IMR-90 (cell line): ENCODE results near the gene GRIK1. TPM values are rescaled to one million over a fixed set of nuclear protein-coding genes. Genes with fewer than 3 reads are reported as not detected.

ENCODE experiments used
- ATAC-seq: fragments of 200-7000 bp; cut with Tn5 transposase; 2 replicates; pipeline ENCODE4 v1.9.1; 2020; ENCODE audit warnings: low read depth, mild to moderate bottlenecking, moderate library complexity
- BruUV-seq: library from RNA; stranded (reverse); fragments of 400-500 nt; replicated peaks from 2 replicates; lab custom pipeline; 2021; lab: Mats Ljungman, UMichigan
- CTCF ChIA-PET: fragments of 300-600 bp; formaldehyde crosslinking; extraction: SDS; loops from one replicate; lab custom pipeline; 2021; ENCODE audit warnings: antibody characterized with exemption; lab: Yijun Ruan, JAX
- POLR2A ChIA-PET: fragments of 300-600 bp; sonication (Branson Sonifier 250); formaldehyde crosslinking; loops from one replicate; lab custom pipeline; 2022; ENCODE audit warnings: antibody characterized with exemption; ENCODE audit not compliant: unreplicated experiment; lab: Charles Lee
- DNase-seq: peaks from one replicate; pipeline ENCODE4 v3.0.0; 2013
- H2AFZ ChIP-seq: replicated peaks from 2 replicates; pipeline ENCODE3; 2013; ENCODE audit warnings: low read length, mild to moderate bottlenecking; ENCODE audit not compliant: poor library complexity
- H2AK5ac ChIP-seq: 2 replicates; pipeline ENCODE4 v1.6.1; 2013; ENCODE audit warnings: low read depth, low read length, inconsistent platforms
- H2AK9ac ChIP-seq: replicated peaks from 2 replicates; pipeline ENCODE3; 2013; ENCODE audit warnings: mild to moderate bottlenecking, low read depth, low read length, moderate library complexity; ENCODE audit not compliant: poor library complexity
- H2BK120ac ChIP-seq: 2 replicates; pipeline ENCODE4 v1.6.1; 2013; ENCODE audit warnings: low read depth, low read length, inconsistent platforms
- H2BK15ac ChIP-seq: 3 replicates; pipeline ENCODE4 v1.6.1; 2013; ENCODE audit warnings: low read depth, low read length, inconsistent platforms
- H2BK20ac ChIP-seq: 2 replicates; pipeline ENCODE4 v1.6.1; 2013; ENCODE audit warnings: low read depth, mild to moderate bottlenecking, inconsistent platforms, low read length, moderate library complexity
- H2BK5ac ChIP-seq: 2 replicates; pipeline ENCODE4 v1.6.1; 2013; ENCODE audit warnings: mild to moderate bottlenecking, low read depth, low read length, inconsistent platforms; ENCODE audit not compliant: poor library complexity, severe bottlenecking
- H3K14ac ChIP-seq: replicated peaks from 2 replicates; pipeline ENCODE4 v1.6.1; 2013; ENCODE audit warnings: low read depth, low read length, inconsistent platforms
- H3K18ac ChIP-seq: 2 replicates; pipeline ENCODE4 v1.6.1; 2013; ENCODE audit warnings: low read depth, low read length, control low read depth
- H3K23ac ChIP-seq: 2 replicates; pipeline ENCODE4 v1.6.1; 2013; ENCODE audit warnings: low read depth, low read length, inconsistent platforms
- H3K27ac ChIP-seq: 2 replicates; pipeline ENCODE4 v1.5.1; 2013; ENCODE audit warnings: mild to moderate bottlenecking, control low read depth, low read length; ENCODE audit not compliant: insufficient read depth
- H3K27me3 ChIP-seq: 2 replicates; pipeline ENCODE4 v1.6.1; 2013; ENCODE audit warnings: low read length; ENCODE audit not compliant: control insufficient read depth, insufficient read depth
- H3K36me3 ChIP-seq: 2 replicates; pipeline ENCODE4 v1.6.1; 2013; ENCODE audit warnings: low read length, mixed read lengths; ENCODE audit not compliant: control insufficient read depth, insufficient read depth
- H3K4ac ChIP-seq: 2 replicates; pipeline ENCODE4 v1.6.1; 2013; ENCODE audit warnings: low read depth, low read length, inconsistent platforms
- H3K4me1 ChIP-seq: 2 replicates; pipeline ENCODE4 v1.6.1; 2013; ENCODE audit warnings: low read length, mixed read lengths; ENCODE audit not compliant: control insufficient read depth, insufficient read depth
- H3K4me2 ChIP-seq: 2 replicates; pipeline ENCODE4 v1.6.1; 2013; ENCODE audit warnings: low read depth, mild to moderate bottlenecking, control low read depth, low read length, moderate library complexity
- H3K4me3 ChIP-seq: 2 replicates; pipeline ENCODE4 v1.5.1; 2013; ENCODE audit warnings: low read depth, mild to moderate bottlenecking, control low read depth, low read length, moderate library complexity; ENCODE audit not compliant: insufficient read depth
- H3K56ac ChIP-seq: 2 replicates; pipeline ENCODE4 v1.6.1; 2013; ENCODE audit warnings: low read length, inconsistent platforms; ENCODE audit not compliant: insufficient read depth; ENCODE audit errors: extremely low read depth
- H3K79me1 ChIP-seq, 2 experiments: 2 replicates each; pipeline ENCODE4 v1.6.1; 2013; ENCODE audit warnings: low read length in 2 of 2, inconsistent platforms in 1 of 2, low read depth in 1 of 2
- H3K9ac ChIP-seq: 2 replicates; pipeline ENCODE4 v1.6.1; 2013; ENCODE audit warnings: low read depth, low read length, control low read depth
- H3K9me1 ChIP-seq: 2 replicates; pipeline ENCODE4 v1.6.1; 2013; ENCODE audit warnings: low read length, inconsistent platforms; ENCODE audit not compliant: insufficient read depth
- H3K9me3 ChIP-seq: 2 replicates; pipeline ENCODE4 v1.6.1; 2013; ENCODE audit warnings: low read length; ENCODE audit not compliant: control insufficient read depth, insufficient read depth
- H4K20me1 ChIP-seq: 2 replicates; pipeline ENCODE4 v1.6.1; 2013; ENCODE audit warnings: low read length, inconsistent platforms; ENCODE audit not compliant: insufficient read depth
- H4K5ac ChIP-seq: 2 replicates; pipeline ENCODE4 v1.6.1; 2013; ENCODE audit warnings: mild to moderate bottlenecking, low read depth, low read length, control low read depth
- H4K8ac ChIP-seq, 2 experiments: 2 replicates each; pipeline ENCODE4 v1.6.1; 2013; ENCODE audit warnings: low read depth in 2 of 2, low read length in 2 of 2, control low read depth in 1 of 2, inconsistent platforms in 1 of 2
- H4K91ac ChIP-seq: 2 replicates; pipeline ENCODE4 v1.6.1; 2013; ENCODE audit warnings: low read depth, low read length, inconsistent platforms; ENCODE audit not compliant: insufficient read depth
- BHLHE40 ChIP-seq: fragments of 150-350 bp; IDR thresholded peaks from 2 replicates; pipeline ENCODE4 v1.6.1; 2016; ENCODE audit warnings: mild to moderate bottlenecking, low read depth, low read length
- CEBPB ChIP-seq: IDR thresholded peaks from 2 replicates; pipeline ENCODE4 v1.6.1; 2012; ENCODE audit warnings: low read depth, low read length, improper control_type of control experiment
- CHD1 ChIP-seq: IDR thresholded peaks from 2 replicates; pipeline ENCODE4 v1.6.1; 2012; ENCODE audit warnings: low read depth, low read length, improper control_type of control experiment
- CTCF ChIP-seq: conservative IDR thresholded peaks from 2 replicates; pipeline ENCODE4 v1.5.1; 2012; ENCODE audit warnings: mild to moderate bottlenecking, low read depth, low read length, improper control_type of control experiment
- ELK1 ChIP-seq: fragments of 150-350 bp; IDR thresholded peaks from 2 replicates; pipeline ENCODE4 v1.6.1; 2016; ENCODE audit warnings: low read depth, mild to moderate bottlenecking, low read length, moderate library complexity, borderline replicate concordance
- FOS ChIP-seq: fragments of 150-350 bp; IDR thresholded peaks from 2 replicates; pipeline ENCODE4 v1.6.1; 2016; ENCODE audit warnings: low read depth, low read length
- MAFK ChIP-seq: IDR thresholded peaks from 2 replicates; pipeline ENCODE4 v1.6.1; 2012; ENCODE audit warnings: low read depth, low read length, improper control_type of control experiment
- MAZ ChIP-seq: IDR thresholded peaks from 2 replicates; pipeline ENCODE4 v1.6.1; 2012; ENCODE audit warnings: low read depth, mild to moderate bottlenecking, low read length, improper control_type of control experiment, moderate library complexity, borderline replicate concordance
- MXI1 ChIP-seq: IDR thresholded peaks from 2 replicates; pipeline ENCODE4 v1.6.1; 2012; ENCODE audit warnings: low read depth, mild to moderate bottlenecking, low read length, moderate library complexity, borderline replicate concordance
- NFE2L2 ChIP-seq: fragments of 150-350 bp; IDR thresholded peaks from 2 replicates; pipeline ENCODE4 v1.6.1; 2016; ENCODE audit warnings: low read depth, mild to moderate bottlenecking, low read length
- POLR2A ChIP-seq: IDR thresholded peaks from 2 replicates; pipeline ENCODE4 v1.6.1; 2012; ENCODE audit warnings: mild to moderate bottlenecking, low read depth, low read length
- RAD21 ChIP-seq: IDR thresholded peaks from 2 replicates; pipeline ENCODE4 v1.6.1; 2012; ENCODE audit warnings: low read length, improper control_type of control experiment
- RCOR1 ChIP-seq: IDR thresholded peaks from 2 replicates; pipeline ENCODE4 v1.6.1; 2012; ENCODE audit warnings: mild to moderate bottlenecking, low read length, improper control_type of control experiment; ENCODE audit not compliant: insufficient replicate concordance
- RFX5 ChIP-seq: IDR thresholded peaks from 2 replicates; pipeline ENCODE4 v1.8.0; 2012; ENCODE audit warnings: low read depth, mild to moderate bottlenecking, low read length, moderate library complexity
- SMC3 ChIP-seq: fragments of 150-350 bp; IDR thresholded peaks from 2 replicates; pipeline ENCODE4 v1.6.1; 2016; ENCODE audit warnings: low read depth, mild to moderate bottlenecking, antibody characterized with exemption, low read length, moderate library complexity
- USF2 ChIP-seq: fragments of 150-350 bp; IDR thresholded peaks from 2 replicates; pipeline ENCODE4 v1.6.1; 2017; ENCODE audit warnings: mild to moderate bottlenecking, antibody characterized with exemption, low read length, low read depth
- WGBS, 2 experiments: methylation state at CpG; one replicate each; pipeline versions ENCODE4 v1.1.5 to v1.1.7; 2013; ENCODE audit warnings: missing lambda C conversion rate in 2 of 2; ENCODE audit not compliant: insufficient read length in 1 of 2; ENCODE audit errors: extremely low coverage in 2 of 2; 5-methylcytosine and 5-hydroxymethylcytosine counted together
- dilution Hi-C: fragments of 300-500 bp; cut with HindIII; formaldehyde crosslinking; loops from one replicate; pipeline ENCODE4 v1.14.3; 2018; ENCODE audit warnings: low sequenced_read_pairs; ENCODE audit not compliant: unreplicated experiment
- in situ Hi-C: fragments of 300-500 bp; cut with MboI; formaldehyde crosslinking; loops from 3 replicates; pipeline ENCODE4 v1.14.3; 2019; ENCODE audit warnings: low sequenced_read_pairs, inconsistent platforms, mixed read lengths
- intact Hi-C: fragments of 100-400 bp; cut with micrococcal nuclease; formaldehyde crosslinking; loops from 2 replicates; pipeline ENCODE4 v1.10.0; 2022
- polyA plus RNA-seq, 3 experiments: library from polyadenylated mRNA; depleted of rRNA; stranded (reverse); fragments of >200 nt; gene quantifications; 2 replicates each; pipeline ENCODE4 v1.2.3, GENCODE V29; 2012; ENCODE audit warnings: low replicate concordance in 1 of 3
- total RNA-seq: library from RNA; depleted of rRNA; stranded (reverse); fragments of >200 nt; gene quantifications from 2 replicates; pipeline ENCODE4 v1.2.3, GENCODE V29; 2012

The GRIK1 gene
- total and polyA plus RNA-seq, 2 of the 4 experiments (the other 2 are of a cell fraction) = not detected

- no peak overlapping the region for H4K91ac ChIP-seq
- H3K14ac ChIP-seq = no peak overlapping the region
- no peak overlapping the region for H2AK9ac ChIP-seq
- ATAC-seq (peak; percentile 50), DNase-seq (no peak)
- peak overlapping the region; percentile 84 for H3K18ac ChIP-seq
- H4K8ac ChIP-seq = peak overlapping the region in 1 of 2 experiments; percentile 19; a peak in 1 of 4 replicates
- H4K5ac ChIP-seq = peak overlapping the region; percentile 83
- no peak overlapping the region for H3K4me2 ChIP-seq
- ChIA-PET POLR2A (no interaction called here), CTCF (interaction anchor here (0.6 kb wide), 1 partner anchor 106 kb away, joined by 3 read pairs; no protein-coding TSS in a partner anchor)
- H2BK5ac ChIP-seq = peak overlapping the region; percentile 44
- peaks cover 5% of the 10 kb centered on the region for H3K4me1 ChIP-seq
- dilution Hi-C loops (no loop called here), in situ Hi-C loops (no loop called here), intact Hi-C loops (no loop called here)
- no peak overlapping the region for H2AK5ac ChIP-seq
- H3K27me3 ChIP-seq = no peaks in the 10 kb centered on the region
- H3K4ac ChIP-seq = peak overlapping the region; percentile 4; the same call in 1 of the 2 replicates
- no peak overlapping the region for H3K9ac ChIP-seq
- H3K23ac ChIP-seq = no peak overlapping the region
- no peak overlapping the region for H3K4me3 ChIP-seq
- H2BK20ac ChIP-seq = no peak overlapping the region
- peak overlapping the region; percentile 60; the same call in 1 of the 2 replicates for H3K27ac ChIP-seq
- no peaks in the 10 kb centered on the region for H3K79me1 ChIP-seq
- no peaks in the 10 kb centered on the region; the same call in 1 of the 2 replicates for H3K9me1 ChIP-seq
- no peak overlapping the region for H2BK15ac ChIP-seq
- H3K9me3 ChIP-seq = no peaks in the 10 kb centered on the region
- no peak overlapping the region for H2AFZ ChIP-seq
- no peaks in the 10 kb centered on the region for H3K36me3 ChIP-seq
- no peak for TF ChIP-seq POLR2A
- no peak for TF ChIP-seq USF2
- TF ChIP-seq RCOR1 = no peak
- TF ChIP-seq CTCF = no peak
- no peak for TF ChIP-seq RFX5
- TF ChIP-seq ELK1 = no peak
- no peak for TF ChIP-seq RAD21
- no peak for TF ChIP-seq MAFK
- no peak for TF ChIP-seq MXI1
- no peak for TF ChIP-seq CEBPB
- TF ChIP-seq CHD1 = no peak
- no peak for TF ChIP-seq BHLHE40
- TF ChIP-seq FOS = no peak
- TF ChIP-seq MAZ = no peak
- no peak for TF ChIP-seq SMC3
- no peak for TF ChIP-seq NFE2L2
- H3K56ac ChIP-seq = no peak overlapping the region
- BruUV-seq = no TSS peak
- WGBS, 2 experiments = no CpG with 5 or more reads among the region's 1 CpG
- no peaks in the 10 kb centered on the region for H4K20me1 ChIP-seq
- H2BK120ac ChIP-seq = no peak overlapping the region
These were observed 312.9 kb downstream of the GRIK1 start for GRCh38 chr21:29626801-29627470.
